Kidney (tissue), 14 donors: ENCODE measurements around the gene OR56A4. TPM values are rescaled to one million over a fixed set of nuclear protein-coding genes. Genes with fewer than 3 reads are reported as not detected.
"Not testable (repeated sequence)": the region's sequence is repeated elsewhere in the genome, so short reads cannot be mapped to it uniquely, and the experiment has no call there.

Source experiments
- DNase-seq, 5 donors: peaks; one replicate each; pipeline ENCODE4 v3.0.0-alpha.2; 2013 to 2020
- FAIRE-seq: peaks from 2 replicates; lab custom pipeline; 2012; peaks lifted over from hg19 to GRCh38; lab: Jason Lieb, UNC
- H3K27ac ChIP-seq, 2 donors: one replicate each; pipeline ENCODE4 v1.7.0; 2013; ENCODE audit warnings: low read depth in 2 of 2, low read length in 2 of 2, inconsistent platforms in 1 of 2
- H3K27me3 ChIP-seq: one replicate; pipeline ENCODE4 v1.7.1; 2013; ENCODE audit warnings: low read length, inconsistent platforms; ENCODE audit not compliant: control insufficient read depth, insufficient read depth
- H3K36me3 ChIP-seq, 3 donors: one replicate each; pipeline versions ENCODE4 v1.7.0 to v1.7.1; 2013; ENCODE audit warnings: low read length in 3 of 3, control low read depth in 1 of 3, inconsistent platforms in 1 of 3; ENCODE audit not compliant: insufficient read depth in 3 of 3, control insufficient read depth in 2 of 3
- H3K4me1 ChIP-seq, 3 donors: one replicate each; pipeline versions ENCODE4 v1.7.0 to v1.7.1; 2013; ENCODE audit warnings: low read length in 3 of 3, inconsistent platforms in 1 of 3, low read depth in 1 of 3; ENCODE audit not compliant: control insufficient read depth in 2 of 3, insufficient read depth in 2 of 3
- H3K4me3 ChIP-seq, 3 donors: one replicate each; pipeline versions ENCODE4 v1.7.0 to v1.8.1; 2013; ENCODE audit warnings: low read length in 3 of 3, control low read depth in 1 of 3, inconsistent platforms in 1 of 3
- H3K9ac ChIP-seq, 3 donors: one replicate each; pipeline versions ENCODE4 v1.7.0 to v1.7.1; 2013; ENCODE audit warnings: low read length in 3 of 3, control low read depth in 1 of 3, inconsistent platforms in 1 of 3
- H3K9me3 ChIP-seq, 3 donors: one replicate each; pipeline versions ENCODE4 v1.7.0 to v1.7.1; 2013; ENCODE audit warnings: low read length in 3 of 3, control low read depth in 1 of 3, inconsistent platforms in 1 of 3; ENCODE audit not compliant: control insufficient read depth in 2 of 3, insufficient read depth in 1 of 3
- CTCF ChIP-seq: IDR thresholded peaks from 3 replicates; pipeline ENCODE4 v1.5.1; 2012; ENCODE audit warnings: mild to moderate bottlenecking, moderate library complexity, borderline replicate concordance; ENCODE audit not compliant: insufficient read depth; ENCODE audit errors: extremely low read depth
- intact Hi-C: fragments of 100-400 bp; cut with DNase I; formaldehyde crosslinking; loops from one replicate; pipeline ENCODE4 v1.11.1; 2022
- polyA plus RNA-seq: library from polyadenylated mRNA; stranded (reverse); fragments of 350-450 nt; fragmentation: Illumina TruSeq; extraction: RNeasy Lipid Tissue Mini Kit (QIAGEN cat#74804); gene quantifications from one replicate; pipeline ENCODE4 v1.2.3, GENCODE V29; 2014; ENCODE audit warnings: low read depth, low replicate concordance; ENCODE audit not compliant: insufficient read depth
- total RNA-seq: library from RNA; stranded (reverse); fragmentation: NEBNext Ultra II Directional; extraction: Animal tissue kit (Norgen Biotek cat#: 25700); gene quantifications from one replicate; pipeline ENCODE4 v1.2.1, GENCODE V29; 2021
- donor health status: control.
- donor health status: control.
- donor health status: control.
- donor health status: control.
- donor health status: control.
- donor health status: DM: yes; HTN: yes; CAD: no.
- donor health status: Normal renal cell carcinoma (clear cell type).

The OR56A4 gene
- total and polyA plus RNA-seq, 2 donors from 2014 or later, result 0.09 TPM; not detected in 1

DNA sequence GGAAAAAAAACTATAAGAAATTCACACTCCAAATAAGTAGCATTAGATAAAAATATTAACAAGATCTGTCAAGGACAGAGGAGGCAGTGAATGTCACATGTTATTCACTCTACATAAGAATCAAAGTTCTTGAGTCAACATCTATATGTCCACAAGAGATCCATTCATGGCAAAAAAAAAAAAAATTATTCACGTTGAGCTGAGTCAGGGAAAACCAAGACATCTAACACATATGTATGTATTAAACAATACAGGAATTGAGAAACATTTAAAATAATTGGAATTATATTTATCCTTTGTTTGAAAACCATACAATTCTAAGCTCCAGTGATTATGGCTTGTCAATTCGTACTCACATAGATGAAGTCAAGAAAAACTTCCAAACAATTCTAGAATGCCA is 39.8 kb downstream of the OR56A4 start:
- H3K27me3 ChIP-seq, result no peaks in the 10 kb centered on the region
- H3K36me3 ChIP-seq, result no peaks in the 10 kb centered on the region
- no peaks in the 10 kb centered on the region for H3K4me1 ChIP-seq
- no peak overlapping the region for H3K27ac ChIP-seq
- intact Hi-C loops, result no loop called here
- no peak overlapping the region for H3K4me3 ChIP-seq
- FAIRE-seq, result no peak
- no peak for TF ChIP-seq CTCF
- H3K9ac ChIP-seq, result no peak overlapping the region
- peaks cover 0 to 13% (median 5%) of the 10 kb centered on the region in 3 donors for H3K9me3 ChIP-seq
- DNase-seq, result no peak

DNA sequence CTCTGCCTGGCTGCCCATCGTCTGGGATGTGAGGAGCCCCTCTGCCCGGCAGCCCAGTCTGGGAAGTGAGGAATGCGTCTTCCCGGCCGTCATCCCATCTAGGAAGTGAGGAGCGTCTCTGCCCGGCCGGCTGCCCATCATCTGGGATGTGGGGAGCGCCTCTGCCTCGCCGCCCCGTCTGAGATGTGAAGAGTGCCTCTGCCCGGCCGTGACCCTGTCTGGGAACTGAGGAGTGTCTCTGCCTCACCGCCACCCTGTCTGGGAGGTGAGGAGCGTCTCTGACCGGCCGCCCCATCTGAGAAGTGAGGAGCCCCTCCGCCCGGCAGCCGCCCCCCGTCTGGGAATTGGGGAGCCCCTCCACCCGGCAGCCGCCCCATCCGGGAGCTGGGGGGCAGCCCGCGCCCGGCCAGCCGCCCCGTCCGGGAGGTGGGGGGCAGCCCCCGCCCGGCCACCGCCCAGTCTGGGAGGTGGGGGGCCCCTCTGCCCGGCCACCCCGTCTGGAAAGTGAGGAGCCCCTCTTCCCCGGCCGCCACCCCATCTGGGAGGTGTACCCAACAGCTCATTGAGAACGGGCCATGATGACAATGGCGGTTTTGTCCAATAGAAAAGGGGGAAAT is 45.9 kb downstream of the OR56A4 start:
- H3K4me3 ChIP-seq, H3K9ac ChIP-seq, H3K27ac ChIP-seq, intact Hi-C loops, H3K4me1 ChIP-seq, H3K27me3 ChIP-seq, FAIRE-seq, H3K36me3 ChIP-seq, DNase-seq: not testable (repeated sequence)
- peaks cover 0 to 16% (median 7%) of the 10 kb centered on the region in 3 donors for H3K9me3 ChIP-seq

DNA sequence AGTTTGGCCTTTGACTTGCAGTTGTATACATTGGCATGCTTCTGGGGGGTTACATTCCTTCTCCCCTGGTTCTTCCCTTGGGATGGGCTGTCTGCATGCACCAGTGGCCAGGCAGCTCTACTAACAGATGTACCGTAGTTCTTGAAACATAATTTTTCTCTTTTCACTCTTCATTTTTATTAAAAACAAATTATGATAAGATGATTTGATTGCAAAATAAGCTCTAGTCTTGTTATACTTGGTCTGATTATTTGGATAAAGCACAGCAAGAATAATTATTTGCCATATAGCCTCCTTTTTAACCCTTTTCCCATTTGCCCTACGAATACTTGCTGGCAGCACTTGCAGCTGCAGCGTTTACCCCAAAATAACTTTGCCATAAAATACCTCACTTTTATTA is 51.2 kb downstream of the OR56A4 start:
- Histone ChIP-seq H3K27me3 (no peaks in the 10 kb centered on the region), H3K9ac (no peak overlapping the region), H3K36me3 (no peaks in the 10 kb centered on the region), H3K9me3 (peaks cover 0 to 2% (median 0%) of the 10 kb centered on the region in 3 donors), H3K27ac (no peak overlapping the region), H3K4me3 (no peak overlapping the region), H3K4me1 (no peaks in the 10 kb centered on the region)
- DNase-seq (no peak), FAIRE-seq (no peak)
- TF ChIP-seq CTCF, result no peak
- intact Hi-C loops, result no loop called here

Other genes starting within 250 kb of the OR56A4 start
- not detected for gene OR52N5, start 223.6 kb downstream of the OR56A4 start, total RNA-seq
- gene OR52N5, start 223.6 kb downstream of the OR56A4 start, polyA plus RNA-seq, result not detected
- not detected for gene OR52N1, start 215.7 kb downstream of the OR56A4 start, total RNA-seq
- gene OR52N1, start 215.7 kb downstream of the OR56A4 start, polyA plus RNA-seq, result not detected
- gene OR52N2, start 198.0 kb downstream of the OR56A4 start, total RNA-seq, result not detected
- not detected for gene OR52N2, start 198.0 kb downstream of the OR56A4 start, polyA plus RNA-seq
- gene OR52E6, start 165.0 kb downstream of the OR56A4 start, total RNA-seq, result not detected
- not detected for gene OR52E6, start 165.0 kb downstream of the OR56A4 start, polyA plus RNA-seq
- 0.25 TPM for gene OR52E8, start 149.3 kb downstream of the OR56A4 start, total RNA-seq
- not detected for gene OR52E8, start 149.3 kb downstream of the OR56A4 start, polyA plus RNA-seq
- gene OR52E4, start 126.3 kb downstream of the OR56A4 start, total RNA-seq, result not detected
- not detected for gene OR52E4, start 126.3 kb downstream of the OR56A4 start, polyA plus RNA-seq
- not detected for gene OR52E5, start 113.7 kb downstream of the OR56A4 start, total RNA-seq
- gene OR52E5, start 113.7 kb downstream of the OR56A4 start, polyA plus RNA-seq, result not detected
- not detected for gene OR56A3, start 64.7 kb downstream of the OR56A4 start, total RNA-seq
- not detected for gene OR56A3, start 64.7 kb downstream of the OR56A4 start, polyA plus RNA-seq
- not detected for gene OR56A5, start 38.5 kb downstream of the OR56A4 start, total RNA-seq
- gene OR56A5, start 38.5 kb downstream of the OR56A4 start, polyA plus RNA-seq, result not detected
- gene OR52L1, start 20.0 kb downstream of the OR56A4 start, total RNA-seq, result not detected
- not detected for gene OR52L1, start 20.0 kb downstream of the OR56A4 start, polyA plus RNA-seq
- 0.03 TPM for gene OR56A1, start 23.8 kb upstream of the OR56A4 start, total RNA-seq
- gene OR56A1, start 23.8 kb upstream of the OR56A4 start, polyA plus RNA-seq, result not detected
- gene OR56B4, start 100.7 kb upstream of the OR56A4 start, total RNA-seq, result not detected
- gene OR56B4, start 100.7 kb upstream of the OR56A4 start, polyA plus RNA-seq, result not detected
- not detected for gene OR52B2, start 163.4 kb upstream of the OR56A4 start, total RNA-seq
- not detected for gene OR52B2, start 163.4 kb upstream of the OR56A4 start, polyA plus RNA-seq
- gene OR52W1, start 192.3 kb upstream of the OR56A4 start, total RNA-seq, result not detected
- not detected for gene OR52W1, start 192.3 kb upstream of the OR56A4 start, polyA plus RNA-seq
- gene C11orf42, start 198.6 kb upstream of the OR56A4 start, total RNA-seq, result not detected
- not detected for gene C11orf42, start 198.6 kb upstream of the OR56A4 start, polyA plus RNA-seq
- 42.5 TPM for gene FHIP1B, start 227.7 kb upstream of the OR56A4 start, total RNA-seq
- gene FHIP1B, start 227.7 kb upstream of the OR56A4 start, polyA plus RNA-seq, result 35.1 TPM
- gene CNGA4, start 232.1 kb upstream of the OR56A4 start, total RNA-seq, result 0.22 TPM
- not detected for gene CNGA4, start 232.1 kb upstream of the OR56A4 start, polyA plus RNA-seq